Smooth muscle cell (in vitro differentiated cells): ENCODE results near the gene THUMPD2. TPM values are rescaled to one million over a fixed set of nuclear protein-coding genes. Genes with fewer than 3 reads are reported as not detected.

Experiments
- DNase-seq: peaks from one replicate; lab custom pipeline; 2025; ENCODE audit not compliant: unreplicated experiment; lab: John Stamatoyannopoulos, UW
- H2AFZ ChIP-seq: fragments of 200-600 bp; sonication (generic); 2 replicates; pipeline ENCODE4 v1.6.0; 2016; ENCODE audit warnings: antibody characterized with exemption, low read depth, mild to moderate bottlenecking
- H3F3A ChIP-seq: fragments of 200-600 bp; sonication (generic); 2 replicates; pipeline ENCODE4 v1.6.0; 2017; ENCODE audit warnings: antibody characterized with exemption, low read depth
- H3K27ac ChIP-seq: fragments of 200-600 bp; sonication (generic); 2 replicates; pipeline ENCODE4 v1.5.1; 2016; ENCODE audit warnings: low read depth, mild to moderate bottlenecking
- H3K27me3 ChIP-seq: fragments of 200-600 bp; sonication (generic); 2 replicates; pipeline ENCODE4 v1.6.1; 2016; ENCODE audit warnings: low read depth, mild to moderate bottlenecking
- H3K36me3 ChIP-seq: fragments of 200-600 bp; sonication (generic); 2 replicates; pipeline ENCODE4 v1.5.1; 2016; ENCODE audit warnings: low read depth
- H3K4me1 ChIP-seq: fragments of 200-600 bp; sonication (generic); 2 replicates; pipeline ENCODE4 v1.5.1; 2016; ENCODE audit warnings: low read depth
- H3K4me2 ChIP-seq: fragments of 200-600 bp; sonication (generic); 2 replicates; pipeline ENCODE4 v1.6.0; 2016; ENCODE audit warnings: mild to moderate bottlenecking
- H3K4me3 ChIP-seq: fragments of 200-600 bp; sonication (generic); 2 replicates; pipeline ENCODE4 v1.5.1; 2016; ENCODE audit warnings: mild to moderate bottlenecking
- H3K79me2 ChIP-seq: fragments of 200-600 bp; sonication (generic); 2 replicates; pipeline ENCODE4 v1.6.0; 2016; ENCODE audit warnings: low read depth, mild to moderate bottlenecking
- H3K9ac ChIP-seq: fragments of 200-600 bp; sonication (generic); 2 replicates; pipeline ENCODE4 v1.6.0; 2016; ENCODE audit warnings: low read depth
- H3K9me3 ChIP-seq: fragments of 200-600 bp; sonication (generic); replicated peaks from 2 replicates; pipeline ENCODE4 v1.5.1; 2016; ENCODE audit warnings: low read depth
- H4K20me1 ChIP-seq: fragments of 200-600 bp; sonication (generic); 2 replicates; pipeline ENCODE4 v1.6.0; 2016; ENCODE audit warnings: low read depth
- CTCF ChIP-seq: fragments of 200-600 bp; sonication (generic); IDR thresholded peaks from 2 replicates; pipeline ENCODE4 v1.5.1; 2017; ENCODE audit warnings: borderline replicate concordance, mild to moderate bottlenecking, antibody characterized with exemption; ENCODE audit not compliant: insufficient read depth, poor library complexity, severe bottlenecking
- WGBS: methylation state at CpG from one replicate; pipeline ENCODE4 v1.1.7; 2016; ENCODE audit warnings: low lambda C conversion rate; 5-methylcytosine and 5-hydroxymethylcytosine counted together
- polyA plus RNA-seq: library from polyadenylated mRNA; unstranded; fragments of >200 nt; fragmentation: Nextera tagmentation; extraction: Ambion mirVana; gene quantifications from 2 replicates; pipeline ENCODE4 v1.2.1, GENCODE V29; 2016
- total RNA-seq: library from RNA; depleted of rRNA; stranded (reverse); fragments of >200 nt; gene quantifications from 2 replicates; pipeline ENCODE4 v1.2.3, GENCODE V29; 2014

The THUMPD2 gene
- total and polyA plus RNA-seq, 2 experiments from 2014 or later = 14.5 to 18.6 TPM

DNA sequence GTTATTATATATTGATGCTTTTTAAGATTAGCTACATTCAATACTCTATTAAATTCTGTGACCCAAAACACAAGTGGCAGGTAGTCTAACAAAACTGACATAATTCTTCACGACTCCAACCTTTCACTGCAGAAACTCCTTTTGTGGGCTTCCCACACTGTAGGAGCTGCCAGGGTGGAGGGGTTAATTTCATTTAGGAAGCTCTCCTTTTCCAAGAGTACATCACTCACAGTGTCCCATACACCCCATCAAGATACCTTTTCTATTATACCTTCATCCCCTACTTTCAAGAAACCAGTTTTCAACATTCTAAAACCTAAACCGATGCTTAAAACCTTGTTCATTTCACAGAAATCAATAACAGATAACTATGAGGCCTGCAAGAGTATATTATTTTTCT, 825 bp downstream of the THUMPD2 start:
- H2AFZ ChIP-seq = peak overlapping the region; percentile 98
- peak overlapping the region; percentile 77 for H3K27ac ChIP-seq
- H4K20me1 ChIP-seq = no peaks in the 10 kb centered on the region

GRCh38 chr2:39772812-39773152, 6.3 kb downstream of the THUMPD2 start:
- no peak for TF ChIP-seq CTCF
- H3K4me3 ChIP-seq = no peak overlapping the region
- H3K4me1 ChIP-seq = peaks cover 20% of the 10 kb centered on the region
- H3K4me2 ChIP-seq = peak overlapping the region; percentile 23
- peaks cover 81% of the 10 kb centered on the region for H3K79me2 ChIP-seq
- peaks cover 4% of the 10 kb centered on the region for H3F3A ChIP-seq
- H3K9me3 ChIP-seq = no peaks in the 10 kb centered on the region
- no peak for DNase-seq
- no peak overlapping the region for H3K9ac ChIP-seq
- no peaks in the 10 kb centered on the region for H4K20me1 ChIP-seq
- no peak overlapping the region for H2AFZ ChIP-seq
- H3K27me3 ChIP-seq = no peaks in the 10 kb centered on the region
- WGBS = 71% methylated on average over 1 of the region's 1 CpG
- peak overlapping the region; percentile 73 for H3K27ac ChIP-seq
- peaks cover 12% of the 10 kb centered on the region for H3K36me3 ChIP-seq

More for the DNA sequence above, 825 bp downstream of the THUMPD2 start:
- WGBS = 32% methylated on average over 2 of the region's 2 CpGs
- Histone ChIP-seq H3K36me3 (no peaks in the 10 kb centered on the region), H3K4me1 (peaks cover 22% of the 10 kb centered on the region), H3K4me2 (peak overlapping the region; percentile 99), H3F3A (peaks cover 13% of the 10 kb centered on the region), H3K79me2 (peaks cover 49% of the 10 kb centered on the region), H3K27me3 (no peaks in the 10 kb centered on the region), H3K9me3 (no peaks in the 10 kb centered on the region), H3K4me3 (peak overlapping the region; percentile 88), H3K9ac (peak overlapping the region; percentile 93)
- TF ChIP-seq CTCF = no peak
- no peak for DNase-seq

DNA sequence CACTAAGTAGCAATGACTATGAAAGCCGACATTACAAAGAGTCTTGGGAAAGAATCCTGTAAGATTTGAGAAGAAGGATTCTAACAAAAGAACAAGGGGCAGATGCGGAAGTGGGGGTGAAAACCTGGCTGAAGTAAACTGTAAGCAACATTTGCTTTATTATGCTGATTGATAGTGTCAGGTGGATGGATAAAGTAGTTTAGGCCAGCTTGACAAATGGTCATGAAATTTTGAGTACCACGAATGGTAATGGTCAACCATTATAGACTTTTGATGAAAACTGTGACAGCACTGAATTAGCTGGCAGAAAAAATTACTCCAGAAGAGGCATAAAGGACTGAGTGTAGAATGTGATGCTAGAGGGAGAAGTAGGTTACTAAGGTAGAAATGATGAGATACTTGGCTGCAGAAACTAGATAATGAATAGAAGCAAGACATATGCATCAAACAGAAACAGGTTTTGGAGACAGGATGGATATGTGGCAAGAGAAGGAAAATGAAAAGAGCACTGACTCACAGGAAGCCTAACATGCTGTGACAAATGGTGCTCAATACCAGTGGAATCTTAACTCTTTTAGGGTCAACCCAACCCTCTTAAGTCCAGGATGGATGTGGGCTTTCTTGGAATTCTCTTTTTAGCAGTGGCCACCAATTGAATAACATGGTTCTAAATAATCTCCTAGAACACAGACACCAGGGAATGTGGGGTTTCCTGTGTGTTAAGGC, 6.8 kb downstream of the THUMPD2 start:
- WGBS = 87% methylated on average over 3 of the region's 3 CpGs
- TF ChIP-seq CTCF = no peak
- Histone ChIP-seq H4K20me1 (no peaks in the 10 kb centered on the region), H3F3A (peaks cover 4% of the 10 kb centered on the region), H3K79me2 (peaks cover 75% of the 10 kb centered on the region), H3K4me2 (peak overlapping the region; percentile 23), H3K27me3 (no peaks in the 10 kb centered on the region), H3K9ac (peak overlapping the region; percentile 4), H3K36me3 (peaks cover 12% of the 10 kb centered on the region), H3K4me3 (no peak overlapping the region), H3K4me1 (peaks cover 15% of the 10 kb centered on the region), H3K27ac (peak overlapping the region; percentile 73), H2AFZ (no peak overlapping the region), H3K9me3 (no peaks in the 10 kb centered on the region)
- no peak for DNase-seq

- Histone ChIP-seq H3K27ac (no peak overlapping the region), H3K79me2 (no peaks in the 10 kb centered on the region), H3F3A (no peaks in the 10 kb centered on the region), H3K4me3 (no peak overlapping the region), H4K20me1 (no peaks in the 10 kb centered on the region), H3K9me3 (no peaks in the 10 kb centered on the region), H2AFZ (no peak overlapping the region), H3K36me3 (peaks cover 30% of the 10 kb centered on the region), H3K4me1 (no peaks in the 10 kb centered on the region), H3K9ac (no peak overlapping the region), H3K27me3 (no peaks in the 10 kb centered on the region), H3K4me2 (no peak overlapping the region)
- no peak for DNase-seq
- TF ChIP-seq CTCF = no peak
- WGBS = 92% methylated on average over 2 of the region's 2 CpGs
Observed at GRCh38 chr2:39762448-39762847, 16.6 kb downstream of the THUMPD2 start.
